Omental fat pad (tissue), 4 donors: Measurements from ENCODE around the gene MAP4K4. TPM values are rescaled to one million over a fixed set of nuclear protein-coding genes. Genes with fewer than 3 reads are reported as not detected.
A peak's percentile ranks its signal among the peaks of the same experiment; 100 is the strongest.

Experiments
- ATAC-seq: fragments of 150-250 bp; one replicate; pipeline ENCODE4 v1.9.1; 2016; ENCODE audit warnings: mild to moderate bottlenecking, moderate library complexity; ENCODE audit not compliant: low FRiP score
- DNase-seq: peaks from one replicate; pipeline ENCODE4 v3.0.0-alpha.2; 2019; ENCODE audit warnings: low spot score
- total RNA-seq, 4 donors: library from RNA; depleted of rRNA; stranded (reverse); fragments of >200 nt; gene quantifications; one replicate each; pipeline ENCODE4 v1.1.0, GENCODE V29; 2016
- TF ChIP-seq, protein P1 (sequence below), 3 donors: fragments of 450-650 bp; IDR thresholded peaks; one replicate each; pipeline ENCODE4 v1.5.1; 2016 to 2017; ENCODE audit warnings: antibody characterized with exemption in 3 of 3, mild to moderate bottlenecking in 3 of 3, moderate library complexity in 2 of 3

The MAP4K4 gene
- total RNA-seq, 4 donors from 2014 or later = 85.9 to 199 (median 110) TPM

GRCh38 chr2:101710036-101710435 lies 12.5 kb downstream of the MAP4K4 start:
- ATAC-seq = no peak
- no peak for DNase-seq
- TF ChIP-seq, protein P1, sequence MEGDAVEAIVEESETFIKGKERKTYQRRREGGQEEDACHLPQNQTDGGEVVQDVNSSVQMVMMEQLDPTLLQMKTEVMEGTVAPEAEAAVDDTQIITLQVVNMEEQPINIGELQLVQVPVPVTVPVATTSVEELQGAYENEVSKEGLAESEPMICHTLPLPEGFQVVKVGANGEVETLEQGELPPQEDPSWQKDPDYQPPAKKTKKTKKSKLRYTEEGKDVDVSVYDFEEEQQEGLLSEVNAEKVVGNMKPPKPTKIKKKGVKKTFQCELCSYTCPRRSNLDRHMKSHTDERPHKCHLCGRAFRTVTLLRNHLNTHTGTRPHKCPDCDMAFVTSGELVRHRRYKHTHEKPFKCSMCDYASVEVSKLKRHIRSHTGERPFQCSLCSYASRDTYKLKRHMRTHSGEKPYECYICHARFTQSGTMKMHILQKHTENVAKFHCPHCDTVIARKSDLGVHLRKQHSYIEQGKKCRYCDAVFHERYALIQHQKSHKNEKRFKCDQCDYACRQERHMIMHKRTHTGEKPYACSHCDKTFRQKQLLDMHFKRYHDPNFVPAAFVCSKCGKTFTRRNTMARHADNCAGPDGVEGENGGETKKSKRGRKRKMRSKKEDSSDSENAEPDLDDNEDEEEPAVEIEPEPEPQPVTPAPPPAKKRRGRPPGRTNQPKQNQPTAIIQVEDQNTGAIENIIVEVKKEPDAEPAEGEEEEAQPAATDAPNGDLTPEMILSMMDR (IDR thresholded peaks at IDR 0.05) = no peak

- ATAC-seq (peak; percentile 35), DNase-seq (no peak)
- TF ChIP-seq, protein P1 (IDR thresholded peaks at IDR 0.05) = no peak
Measured at GRCh38 chr2:101710471-101711318, 13.2 kb downstream of the MAP4K4 start.

GRCh38 chr2:101714118-101714517 lies 16.6 kb downstream of the MAP4K4 start:
- no peak for DNase-seq
- no peak for ATAC-seq
- TF ChIP-seq, protein P1 (IDR thresholded peaks at IDR 0.05) = no peak

DNA sequence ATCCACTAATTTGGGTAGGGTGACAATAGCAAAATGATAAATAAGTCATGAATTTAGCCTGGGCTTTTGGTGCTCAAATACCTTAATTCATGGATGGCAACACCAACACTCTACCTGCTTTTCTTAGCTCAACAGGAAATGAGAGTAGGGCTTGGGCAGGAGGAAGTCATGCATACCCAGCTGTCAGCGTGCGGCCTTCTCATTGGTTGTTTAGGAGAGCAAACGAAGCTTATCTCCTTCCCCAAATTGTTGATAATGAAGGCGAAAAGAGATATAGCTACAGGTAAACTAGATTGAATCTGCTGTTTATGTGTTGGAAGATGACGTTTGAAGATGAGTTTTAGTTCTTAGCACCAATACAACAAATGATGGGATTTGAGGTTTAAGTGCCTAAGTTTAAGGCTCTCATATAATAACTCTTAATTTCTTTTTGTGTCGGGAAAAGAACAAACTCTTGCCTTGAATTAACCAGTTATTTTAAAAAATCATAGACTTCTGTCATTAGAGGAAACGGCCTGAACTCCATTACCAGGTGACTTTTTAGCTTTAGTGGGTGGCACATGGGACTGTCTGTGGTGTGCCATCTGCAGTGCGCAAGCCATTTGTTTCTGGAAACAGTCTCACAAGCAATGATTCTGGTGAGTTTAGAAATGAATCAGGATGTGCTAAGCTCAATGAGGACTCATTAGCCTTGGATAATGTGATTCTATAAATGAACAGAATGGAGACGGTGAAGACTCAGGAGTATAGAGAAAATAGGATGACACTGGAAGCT lies 19.8 kb downstream of the MAP4K4 start:
- TF ChIP-seq, protein P1 (IDR thresholded peaks at IDR 0.05) = no peak
- ATAC-seq = no peak
- no peak for DNase-seq

GRCh38 chr2:101718479-101718878 lies 21.0 kb downstream of the MAP4K4 start:
- DNase-seq = no peak
- TF ChIP-seq, protein P1 (IDR thresholded peaks at IDR 0.05) = no peak
- no peak for ATAC-seq

- TF ChIP-seq, protein P1 (IDR thresholded peaks at IDR 0.05) = no peak
- no peak for DNase-seq
- ATAC-seq = no peak
Measured at GRCh38 chr2:101718993-101719571, 21.6 kb downstream of the MAP4K4 start.
